Esophagus muscularis mucosa (tissue), 4 donors: ENCODE data around the gene RYR2. TPM values are rescaled to one million over a fixed set of nuclear protein-coding genes. Genes with fewer than 3 reads are reported as not detected.

ENCODE experiments used
- DNase-seq: peaks from one replicate; pipeline ENCODE4 v3.0.0-alpha.2; 2017; ENCODE audit errors: extremely low spot score
- H3K27ac ChIP-seq, 4 donors: fragments of 200-600 bp; sonication (generic); replicated peaks in 1 of 4; 1 replicate in 3 of 4; 2 replicates in 1 of 4; pipeline ENCODE4 v1.5.1; 2016 to 2019; ENCODE audit warnings: mild to moderate bottlenecking in 1 of 4
- H3K27me3 ChIP-seq, 4 donors: fragments of 200-600 bp; sonication (generic); one replicate each; pipeline versions ENCODE4 v1.5.1 to v1.6.0; 2016 to 2019
- H3K36me3 ChIP-seq, 4 donors: fragments of 200-600 bp; sonication (generic); one replicate each; pipeline ENCODE4 v1.5.1; 2016 to 2019
- H3K4me1 ChIP-seq, 4 donors: fragments of 200-600 bp; sonication (generic); one replicate each; pipeline ENCODE4 v1.5.1; 2016 to 2019
- H3K4me3 ChIP-seq, 4 donors: fragments of 200-600 bp; sonication (generic); 1 replicate in 2 of 4; 2 replicates in 2 of 4; pipeline ENCODE4 v1.5.1; 2016 to 2019; ENCODE audit warnings: mild to moderate bottlenecking in 4 of 4, moderate library complexity in 1 of 4
- H3K9me3 ChIP-seq, 4 donors: fragments of 200-600 bp; sonication (generic); 1 replicate in 3 of 4; 2 replicates in 1 of 4; pipeline ENCODE4 v1.5.1; 2016 to 2019
- CTCF ChIP-seq, 3 experiments: fragments of 200-600 bp in 2 of 3; fragments of 450-650 bp in 1 of 3; sonication (generic) in 2 of 3; IDR thresholded peaks; one replicate each; pipeline ENCODE4 v1.5.1; 2017 to 2019; ENCODE audit warnings: antibody characterized with exemption in 3 of 3, mild to moderate bottlenecking in 2 of 3, moderate library complexity in 1 of 3
- EP300 ChIP-seq: sonication (generic); formaldehyde crosslinking; IDR thresholded peaks from one replicate; pipeline ENCODE4 v1.6.1; 2017; ENCODE audit warnings: antibody characterized with exemption
- POLR2A ChIP-seq: fragments of 450-650 bp; IDR thresholded peaks from one replicate; pipeline ENCODE4 v1.6.1; 2017; ENCODE audit warnings: antibody characterized with exemption, moderate library complexity, mild to moderate bottlenecking, low read depth
- POLR2AphosphoS5 ChIP-seq, 2 donors: sonication (generic); formaldehyde crosslinking; IDR thresholded peaks; one replicate each; pipeline ENCODE4 v1.6.1; 2017; ENCODE audit warnings: antibody characterized with exemption in 2 of 2
- WGBS: methylation state at CpG from one replicate; pipeline ENCODE4 v1.1.5; 2018; 5-methylcytosine and 5-hydroxymethylcytosine counted together
- intact Hi-C: fragments of 100-400 bp; cut with DNase I; formaldehyde crosslinking; loops from one replicate; pipeline ENCODE4 v1.15.1; 2023
- total RNA-seq, 4 donors: library from RNA; depleted of rRNA; stranded (reverse); fragments of >200 nt; gene quantifications; one replicate each; pipeline versions ENCODE4 v1.1.0 to v1.2.1, GENCODE V29; 2016

RYR2 gene
- total RNA-seq, 4 donors from 2014 or later: 29.8 to 56.3 (median 38.9) TPM

- intact Hi-C loops: no loop called here
- H3K27me3 ChIP-seq: no peaks in the 10 kb centered on the region
- H3K9me3 ChIP-seq: no peaks in the 10 kb centered on the region
- TF ChIP-seq POLR2AphosphoS5 (IDR thresholded peaks at IDR 0.05): no peak
- TF ChIP-seq CTCF (IDR thresholded peaks at IDR 0.05): no peak
- TF ChIP-seq POLR2A: no peak
- no peak for TF ChIP-seq EP300
- H3K4me3 ChIP-seq: peak overlapping the region; percentile 3 to 29 (median 18)
- H3K27ac ChIP-seq: peak overlapping the region in 3 of 4 donors; percentile 7 to 56 (median 28)
- 39% methylated on average over 5 of the region's 5 CpGs for WGBS
- DNase-seq: no peak
- peaks cover 0 to 4% (median 0%) of the 10 kb centered on the region in 4 donors for H3K36me3 ChIP-seq
- H3K4me1 ChIP-seq: peaks cover 9 to 10% (median 10%) of the 10 kb centered on the region in 4 donors
These were observed 645.8 kb downstream of the RYR2 start for GRCh38 chr1:237687804-237688203.

DNA sequence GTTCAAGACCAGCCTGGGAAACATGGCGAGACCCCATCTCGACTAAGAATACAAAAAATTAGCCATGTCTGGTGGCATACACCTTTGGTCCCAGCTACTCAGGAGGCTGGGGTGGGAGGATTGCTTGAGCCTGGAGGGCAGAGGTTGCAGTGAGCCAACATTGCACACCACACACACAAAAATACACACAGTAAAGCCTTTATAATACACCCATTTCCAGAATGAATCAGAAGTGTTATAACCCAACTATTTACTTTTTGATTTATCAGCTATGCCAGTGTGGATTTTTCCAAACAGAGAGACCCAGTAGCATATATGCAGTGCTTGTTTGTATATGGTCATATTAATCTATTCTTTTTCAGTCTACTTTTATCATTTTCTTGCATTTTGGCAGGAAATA, 648.7 kb downstream of the RYR2 start:
- no peak overlapping the region for H3K4me3 ChIP-seq
- no peaks in the 10 kb centered on the region for H3K9me3 ChIP-seq
- no peak overlapping the region for H3K27ac ChIP-seq
- 90% methylated on average over 2 of the region's 2 CpGs for WGBS
- peaks cover under 1 to 13% (median 10%) of the 10 kb centered on the region in 4 donors for H3K4me1 ChIP-seq
- intact Hi-C loops: no loop called here
- TF ChIP-seq CTCF (IDR thresholded peaks at IDR 0.05) (no peak), POLR2A (no peak), EP300 (no peak), POLR2AphosphoS5 (IDR thresholded peaks at IDR 0.05) (no peak)
- no peaks in the 10 kb centered on the region for H3K27me3 ChIP-seq
- DNase-seq: no peak
- peaks cover 0 to 4% (median 0%) of the 10 kb centered on the region in 4 donors for H3K36me3 ChIP-seq

GRCh38 chr1:237692255-237692654, 650.3 kb downstream of the RYR2 start:
- no peak overlapping the region for H3K27ac ChIP-seq
- H3K4me3 ChIP-seq: no peak overlapping the region
- no peak for DNase-seq
- intact Hi-C loops: no loop called here
- H3K9me3 ChIP-seq: no peaks in the 10 kb centered on the region
- peaks cover 4 to 12% (median 8%) of the 10 kb centered on the region in 4 donors for H3K4me1 ChIP-seq
- H3K27me3 ChIP-seq: no peaks in the 10 kb centered on the region
- WGBS: 64% methylated on average over 7 of the region's 7 CpGs
- H3K36me3 ChIP-seq: peaks cover 0 to 4% (median 0%) of the 10 kb centered on the region in 4 donors
- TF ChIP-seq CTCF (IDR thresholded peaks at IDR 0.05) (no peak), POLR2AphosphoS5 (IDR thresholded peaks at IDR 0.05) (no peak), EP300 (no peak), POLR2A (no peak)

DNA sequence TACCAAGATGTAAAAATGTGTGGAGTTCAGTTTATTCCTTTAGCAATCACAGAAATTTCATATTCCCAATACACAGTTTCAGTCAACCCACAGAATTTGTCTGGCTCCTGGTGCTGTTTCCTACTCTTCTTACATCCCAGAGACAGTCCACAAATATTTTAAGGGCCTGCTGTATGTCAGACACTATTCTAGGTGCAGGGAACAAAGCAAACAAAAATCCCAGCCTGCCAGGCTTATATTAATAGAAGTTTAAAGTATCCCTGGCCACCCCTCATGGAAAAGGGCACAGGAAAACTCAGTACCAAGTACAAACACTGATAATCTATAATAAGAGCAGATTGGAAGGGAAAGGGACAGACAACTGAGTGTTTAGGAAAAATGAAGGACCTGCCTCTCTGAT, 653.9 kb downstream of the RYR2 start:
- H3K4me3 ChIP-seq: no peak overlapping the region
- intact Hi-C loops: no loop called here
- no peak overlapping the region for H3K27ac ChIP-seq
- peaks cover 0 to 9% (median under 1%) of the 10 kb centered on the region in 4 donors for H3K36me3 ChIP-seq
- H3K27me3 ChIP-seq: no peaks in the 10 kb centered on the region
- no peaks in the 10 kb centered on the region for H3K9me3 ChIP-seq
- no peak for TF ChIP-seq POLR2A
- H3K4me1 ChIP-seq: peaks cover 0 to 5% (median 2%) of the 10 kb centered on the region in 4 donors
- no peak for DNase-seq

- H3K27ac ChIP-seq: no peak overlapping the region
- intact Hi-C loops: no loop called here
- peaks cover 0 to 11% (median 3%) of the 10 kb centered on the region in 4 donors for H3K36me3 ChIP-seq
- 63% methylated on average over 5 of the region's 5 CpGs for WGBS
- no peak for TF ChIP-seq EP300
- TF ChIP-seq POLR2A: no peak
- no peak for TF ChIP-seq CTCF (IDR thresholded peaks at IDR 0.05)
- no peak for TF ChIP-seq POLR2AphosphoS5 (IDR thresholded peaks at IDR 0.05)
- H3K4me3 ChIP-seq: no peak overlapping the region
- peaks cover 0 to 12% (median 5%) of the 10 kb centered on the region in 4 donors for H3K4me1 ChIP-seq
- DNase-seq: no peak
- H3K27me3 ChIP-seq: no peaks in the 10 kb centered on the region
- no peaks in the 10 kb centered on the region for H3K9me3 ChIP-seq
These were observed 658.2 kb downstream of the RYR2 start for GRCh38 chr1:237700181-237700580.
